Measurements from ENCODE around the gene MARCHF3. TPM values are rescaled to one million over a fixed set of nuclear protein-coding genes. Genes with fewer than 3 reads are reported as not detected.
"Not testable (repeated sequence)": the region's sequence is repeated elsewhere in the genome, so short reads cannot be mapped to it uniquely, and the experiment has no call there.

MARCHF3 gene
- polyA plus RNA-seq, 3 donors, result 6.8 to 8.2 (median 7.2) TPM

DNA sequence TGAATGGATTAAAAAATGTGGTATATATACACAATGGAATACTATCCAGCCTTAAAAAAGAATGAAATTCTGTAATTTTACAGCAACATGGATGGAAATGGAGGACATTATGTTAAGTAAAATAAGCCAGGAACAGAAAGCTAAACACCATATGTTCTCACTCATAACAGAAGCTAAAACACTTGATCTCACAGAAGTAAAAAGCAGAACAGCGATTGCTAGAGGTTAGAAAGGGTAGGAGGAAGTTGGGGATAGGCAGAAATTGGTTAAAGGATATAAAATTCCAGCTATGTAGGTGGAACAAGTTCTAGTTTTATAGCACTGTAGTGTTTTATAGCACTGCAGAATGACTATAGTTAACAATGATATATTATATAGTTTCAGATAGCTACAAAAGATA lies 15.8 kb downstream of the MARCHF3 start:
- DNase-seq (ENCODE audit: low read depth in 3 of 3, low spot score in 2 of 3), result no peak

DNA sequence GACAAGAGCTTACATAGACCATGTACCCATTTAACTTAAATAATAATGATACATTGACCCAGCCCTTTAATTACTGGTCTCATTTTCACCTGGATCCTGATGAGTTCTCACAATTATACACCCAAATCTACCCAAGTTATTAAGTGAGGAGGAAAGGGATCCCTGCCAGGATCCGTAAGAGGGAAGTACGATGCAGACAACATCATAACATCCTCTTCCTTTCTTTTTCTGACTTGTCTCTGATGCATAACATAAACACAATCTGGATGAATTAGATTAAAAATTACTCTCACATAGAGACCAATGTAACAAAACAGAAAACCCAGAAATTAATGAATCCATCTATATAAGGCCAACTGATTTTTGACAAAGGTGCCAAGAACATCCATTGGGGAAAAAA lies 17.0 kb downstream of the MARCHF3 start:
- DNase-seq (ENCODE audit: low read depth in 3 of 3, low spot score in 2 of 3), result no peak

- DNase-seq (ENCODE audit: low read depth in 3 of 3, low spot score in 2 of 3), result no peak
Observed at GRCh38 chr5:127012916-127013315, 17.4 kb downstream of the MARCHF3 start.

DNA sequence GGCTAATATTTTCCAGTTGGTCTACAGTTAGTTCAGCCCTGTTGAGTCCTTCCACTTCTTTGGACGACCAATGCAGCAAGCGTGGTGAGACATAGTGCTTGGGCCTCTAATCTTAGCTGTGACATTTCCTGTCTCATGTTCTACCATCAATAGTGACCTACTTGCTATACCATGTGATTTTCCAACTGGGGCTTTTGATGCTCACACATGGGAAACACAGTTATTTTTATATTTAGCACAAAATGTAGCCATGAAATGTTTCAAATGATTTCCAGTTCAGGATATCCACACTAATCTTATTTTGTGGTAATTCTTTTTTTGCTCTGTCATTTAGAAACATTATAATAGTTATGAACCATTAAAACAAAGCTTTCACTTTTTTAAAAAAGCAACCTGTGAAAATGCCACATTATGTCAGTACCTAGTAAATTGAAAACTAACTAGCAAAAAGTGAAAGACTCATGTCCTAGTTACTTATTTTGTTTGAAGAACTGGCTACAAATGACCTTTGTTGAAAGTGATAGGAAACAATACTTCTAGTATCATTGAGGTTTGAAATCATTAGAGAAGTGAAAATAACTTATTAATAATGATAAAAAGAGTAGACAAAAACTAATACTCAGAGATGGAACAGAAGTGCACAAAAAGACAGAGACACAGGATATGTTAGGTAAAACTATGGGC lies 18.3 kb downstream of the MARCHF3 start:
- no peak for DNase-seq (ENCODE audit: low read depth in 3 of 3, low spot score in 2 of 3)

- DNase-seq (ENCODE audit: low read depth in 3 of 3, low spot score in 2 of 3), result no peak
Observed at GRCh38 chr5:127011153-127011552, 19.2 kb downstream of the MARCHF3 start.

DNA sequence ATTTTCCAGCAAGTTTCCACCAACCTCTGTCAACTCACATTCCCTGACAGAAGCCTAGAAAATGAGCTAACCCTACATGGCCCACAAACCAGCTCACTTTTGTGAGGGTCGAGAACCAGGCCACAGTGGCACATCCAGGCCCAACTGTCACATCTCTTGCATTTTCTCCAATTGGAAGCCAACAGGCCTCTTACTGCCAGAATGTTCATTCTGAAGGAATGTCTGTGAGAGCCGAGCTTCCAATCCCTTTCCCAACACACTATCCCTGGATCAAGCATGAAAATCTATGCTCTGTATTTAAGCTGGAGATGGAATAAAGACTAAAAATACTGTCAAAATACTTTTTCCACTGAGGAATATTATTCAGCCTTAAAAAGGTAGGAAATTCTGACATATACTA lies 20.0 kb downstream of the MARCHF3 start:
- DNase-seq (ENCODE audit: low read depth in 3 of 3, low spot score in 2 of 3), result no peak

DNA sequence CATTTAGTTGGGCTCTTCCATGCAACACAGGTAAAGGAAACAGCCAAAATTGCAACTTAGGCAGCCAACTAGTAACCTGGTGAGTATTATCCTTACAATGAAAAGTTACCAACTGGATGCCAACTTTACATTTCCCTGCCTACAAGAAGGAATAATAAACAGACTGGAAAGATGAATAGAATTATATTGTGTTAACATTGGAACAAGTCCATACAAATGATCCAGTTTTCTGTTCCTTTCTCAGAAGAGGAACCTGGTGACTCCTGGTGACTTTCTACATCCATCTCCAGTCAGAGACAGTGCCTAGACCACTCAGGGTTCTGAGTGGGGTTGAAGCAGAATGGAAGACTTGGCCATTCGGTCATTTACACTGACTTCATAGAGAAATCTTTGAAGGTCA lies 20.6 kb downstream of the MARCHF3 start:
- DNase-seq (ENCODE audit: low read depth in 3 of 3, low spot score in 2 of 3), result no peak

DNA sequence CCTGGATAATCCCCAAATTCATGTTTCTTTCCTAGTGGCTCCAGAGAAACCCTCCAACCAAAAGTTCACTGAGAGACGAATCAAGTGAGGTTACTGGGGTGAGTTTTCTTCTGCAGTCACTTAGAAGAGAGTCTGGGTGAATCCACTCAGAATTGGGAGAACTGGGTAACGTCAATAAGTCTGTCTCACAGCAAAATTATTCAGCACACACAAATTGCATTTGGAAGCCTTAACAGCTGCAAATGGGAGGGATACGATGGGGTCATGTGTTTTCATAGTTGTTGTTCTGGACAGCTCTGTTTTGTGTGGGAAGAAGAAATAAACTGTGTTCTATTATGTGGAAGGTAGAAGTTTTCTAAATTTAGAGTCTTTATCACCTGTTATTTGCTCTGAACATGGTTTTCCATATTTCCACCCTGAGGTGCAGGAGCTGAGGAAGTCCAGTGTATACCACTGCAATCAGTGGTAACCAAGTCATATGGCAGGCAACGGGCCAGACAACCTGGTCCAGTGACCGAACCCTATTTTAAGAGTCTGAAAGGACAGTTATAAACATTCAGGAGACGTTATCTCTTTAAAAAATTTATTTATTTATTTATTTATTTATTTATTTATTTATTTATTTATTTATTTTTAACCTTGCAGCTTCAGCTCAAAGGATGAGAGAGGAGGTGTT lies 21.9 kb downstream of the MARCHF3 start:
- no peak for DNase-seq (ENCODE audit: low read depth in 3 of 3, low spot score in 2 of 3)

- no peak for DNase-seq (ENCODE audit: low read depth in 3 of 3, low spot score in 2 of 3)
Observed at GRCh38 chr5:127007522-127007921, 22.8 kb downstream of the MARCHF3 start.

GRCh38 chr5:127006744-127007143 lies 23.6 kb downstream of the MARCHF3 start:
- no peak for DNase-seq (ENCODE audit: low read depth in 3 of 3, low spot score in 2 of 3)

GRCh38 chr5:127005282-127005681 lies 25.1 kb downstream of the MARCHF3 start:
- DNase-seq (ENCODE audit: low read depth in 3 of 3, low spot score in 2 of 3), result not testable (repeated sequence)

- no peak for DNase-seq (ENCODE audit: low read depth in 3 of 3, low spot score in 2 of 3)
Observed at GRCh38 chr5:127004721-127005120, 25.6 kb downstream of the MARCHF3 start.

GRCh38 chr5:127003798-127004495 lies 26.4 kb downstream of the MARCHF3 start:
- no peak for DNase-seq (ENCODE audit: low read depth in 3 of 3, low spot score in 2 of 3)

DNA sequence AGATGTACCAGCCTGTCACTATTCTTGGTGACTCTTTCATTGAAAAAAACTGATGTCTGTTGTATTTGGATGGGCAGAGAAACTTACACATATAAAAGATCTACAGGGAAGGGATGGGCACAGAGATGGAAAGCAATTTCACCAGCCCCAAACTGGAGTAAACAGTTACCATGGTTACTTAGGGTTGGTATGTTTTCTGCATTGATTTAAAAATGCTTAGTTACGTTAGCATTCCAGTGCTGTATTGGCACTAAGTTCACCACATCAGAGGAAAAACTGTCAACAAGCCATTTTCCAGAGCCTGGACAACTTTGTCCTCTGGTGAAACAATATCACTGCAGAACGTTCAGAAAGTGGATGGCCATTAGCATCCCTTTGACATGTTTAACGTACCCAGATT lies 28.0 kb downstream of the MARCHF3 start:
- no peak for DNase-seq (ENCODE audit: low read depth in 3 of 3, low spot score in 2 of 3)

GRCh38 chr5:127001621-127002296 lies 28.6 kb downstream of the MARCHF3 start:
- no peak for DNase-seq (ENCODE audit: low read depth in 3 of 3, low spot score in 2 of 3)

GRCh38 chr5:126998895-126999570 lies 31.3 kb downstream of the MARCHF3 start:
- no peak for DNase-seq (ENCODE audit: low read depth in 3 of 3, low spot score in 2 of 3)

- DNase-seq (ENCODE audit: low read depth in 3 of 3, low spot score in 2 of 3), result no peak
Observed at GRCh38 chr5:126998201-126998631, 32.1 kb downstream of the MARCHF3 start.

DNA sequence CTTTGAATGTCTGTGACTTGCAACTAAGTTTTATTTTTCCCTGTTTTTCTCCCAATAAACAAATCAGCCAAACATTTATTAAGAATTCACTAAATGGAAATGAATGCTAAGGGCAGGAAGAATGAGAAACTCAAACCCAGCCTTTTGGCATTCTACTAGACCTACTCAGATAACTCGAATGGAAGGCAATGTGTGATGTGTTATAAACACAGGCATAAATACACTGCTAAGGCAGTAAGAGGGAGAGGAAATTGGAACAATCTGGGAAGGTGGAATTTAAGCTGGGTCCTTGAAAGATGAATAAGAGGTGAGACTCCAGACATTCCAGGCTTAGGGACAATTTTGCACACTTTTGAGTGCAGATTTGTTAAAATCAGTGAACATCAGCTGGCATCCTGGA lies 34.7 kb downstream of the MARCHF3 start:
- DNase-seq (ENCODE audit: low read depth in 3 of 3, low spot score in 2 of 3), result no peak

DNA sequence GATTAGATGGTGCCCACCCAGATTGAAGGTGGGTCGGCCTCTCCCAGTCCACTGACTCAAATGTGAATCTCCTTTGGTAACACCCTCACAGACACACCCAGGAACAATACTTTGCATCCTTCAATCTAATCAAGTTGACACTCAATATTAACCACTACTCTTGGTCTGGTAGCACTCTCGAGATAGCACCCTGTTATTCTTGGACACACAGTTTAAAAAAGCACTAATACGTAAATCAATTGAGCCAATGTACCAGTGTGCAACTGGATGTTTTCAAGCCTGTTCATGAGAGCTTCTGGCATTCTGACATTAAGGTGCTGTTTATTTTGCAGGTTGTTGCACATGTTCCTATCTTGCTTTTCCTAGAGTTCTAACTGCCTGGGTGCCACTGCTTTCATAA lies 35.3 kb downstream of the MARCHF3 start:
- DNase-seq (ENCODE audit: low read depth in 3 of 3, low spot score in 2 of 3), result no peak

DNA sequence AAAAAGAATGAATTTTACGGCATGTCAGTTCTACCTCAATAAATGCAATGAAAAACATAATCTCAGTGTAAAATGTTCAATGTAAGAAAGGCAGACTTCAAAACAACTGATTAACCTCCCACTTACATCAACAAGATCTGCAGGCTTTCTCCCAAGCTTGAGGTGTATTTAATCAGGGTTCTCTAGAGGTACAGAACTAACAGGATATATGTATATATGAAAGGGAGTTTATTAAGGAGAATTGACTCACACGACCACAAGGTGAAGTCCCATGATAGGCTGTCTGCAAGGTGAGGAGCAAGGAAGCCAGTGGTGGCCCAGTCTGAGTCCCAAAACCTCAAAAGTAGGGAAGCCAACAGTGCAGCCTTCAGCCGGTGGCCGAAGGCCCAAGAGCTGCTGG lies 35.9 kb downstream of the MARCHF3 start:
- no peak for DNase-seq (ENCODE audit: low read depth in 3 of 3, low spot score in 2 of 3)
